PC-9 (cell line): ENCODE measurements around the gene SLC43A3.

ENCODE experiments used
- CTCF ChIP-seq: fragments of 200-600 bp; sonication (generic); conservative IDR thresholded peaks from 2 replicates; pipeline ENCODE4 v1.6.1; 2017; ENCODE audit warnings: mixed run types, antibody characterized with exemption, mild to moderate bottlenecking, moderate library complexity
- EZH2 ChIP-seq: fragments of 200-600 bp; sonication (generic); IDR thresholded peaks from 2 replicates; pipeline ENCODE4 v1.8.0; 2017; ENCODE audit warnings: antibody characterized with exemption, low read depth

- TF ChIP-seq CTCF (no peak), EZH2 (no peak)
Measured at GRCh38 chr11:57373146-57373545, 53.8 kb downstream of the SLC43A3 start.
